Endothelial cell of umbilical vein (primary cell): ENCODE data around the gene MMP27. TPM values are rescaled to one million over a fixed set of nuclear protein-coding genes. Genes with fewer than 3 reads are reported as not detected.

ENCODE experiments used
- BruUV-seq: library from RNA; stranded (reverse); fragments of 400-500 nt; replicated peaks from 2 replicates; lab custom pipeline; 2021; lab: Mats Ljungman, UMichigan
- CTCF ChIA-PET: fragments of 300-600, 350-600 bp; sonication (Branson Sonifier 250); formaldehyde crosslinking; loops from one replicate; lab custom pipeline; 2021; ENCODE audit warnings: antibody characterized with exemption, inconsistent platforms; lab: Charles Lee
- POLR2A ChIA-PET: fragments of 300-600, 350-600 bp; sonication (Branson Sonifier 250); formaldehyde crosslinking; loops from one replicate; lab custom pipeline; 2021; ENCODE audit warnings: antibody characterized with exemption, inconsistent platforms; lab: Charles Lee
- DNase-seq: peaks from one replicate; pipeline ENCODE4 v3.0.0-alpha.2; 2011; ENCODE audit warnings: low read depth, low spot score
- FAIRE-seq: peaks from 2 replicates; lab custom pipeline; 2011; peaks lifted over from hg19 to GRCh38; lab: Jason Lieb, UNC
- H2AFZ ChIP-seq: 2 replicates; pipeline ENCODE4 v1.6.0; 2012; ENCODE audit warnings: low read depth, low read length, control low read depth, inconsistent platforms
- H3K27ac ChIP-seq: 2 replicates; pipeline ENCODE4 v1.5.1; 2011; ENCODE audit warnings: low read depth, mild to moderate bottlenecking, control low read depth, low read length, moderate library complexity; ENCODE audit not compliant: insufficient read depth
- H3K27me3 ChIP-seq, 2 experiments: 2 replicates each; pipeline versions ENCODE4 v1.6.0 to v1.6.1; 2011; ENCODE audit warnings: low read length in 2 of 2, mixed read lengths in 1 of 2; ENCODE audit not compliant: control insufficient read depth in 2 of 2, insufficient read depth in 2 of 2
- H3K36me3 ChIP-seq, 2 experiments: 2 replicates in 1 of 2; 3 replicates in 1 of 2; pipeline ENCODE4 v1.5.1; 2011; ENCODE audit warnings: low read length in 2 of 2, mild to moderate bottlenecking in 1 of 2, moderate library complexity in 1 of 2; ENCODE audit not compliant: control insufficient read depth in 2 of 2, insufficient read depth in 2 of 2; ENCODE audit errors: extremely low read depth in 1 of 2
- H3K4me1 ChIP-seq: 3 replicates; pipeline ENCODE4 v1.5.1; 2011; ENCODE audit warnings: mild to moderate bottlenecking, low read length; ENCODE audit not compliant: control insufficient read depth, insufficient read depth; ENCODE audit errors: extremely low read depth
- H3K4me2 ChIP-seq: 2 replicates; pipeline ENCODE4 v1.6.1; 2011; ENCODE audit warnings: low read length, control low read depth, mixed read lengths; ENCODE audit not compliant: insufficient read depth
- H3K4me3 ChIP-seq, 3 experiments: fragments of 200-600 bp in 1 of 3; sonication (generic), shearing (Covaris generic) in 1 of 3; replicated peaks in 1 of 3; 2 replicates each; pipeline ENCODE4 v1.5.1; 2011 to 2016; ENCODE audit warnings: control low read depth in 3 of 3, low read length in 3 of 3, mild to moderate bottlenecking in 2 of 3, inconsistent platforms in 1 of 3, low read depth in 1 of 3, moderate library complexity in 1 of 3; ENCODE audit not compliant: insufficient read depth in 1 of 3
- H3K79me2 ChIP-seq: 2 replicates; pipeline ENCODE4 v1.6.0; 2012; ENCODE audit warnings: low read length, inconsistent platforms; ENCODE audit not compliant: control insufficient read depth, insufficient read depth
- H3K9ac ChIP-seq: replicated peaks from 2 replicates; pipeline ENCODE3; 2011; ENCODE audit warnings: low read length, control low read depth; ENCODE audit not compliant: insufficient read depth; ENCODE audit errors: extremely low read depth
- H3K9me1 ChIP-seq: replicated peaks from 3 replicates; pipeline ENCODE4 v1.6.0; 2011; ENCODE audit warnings: mild to moderate bottlenecking, low read length; ENCODE audit not compliant: control insufficient read depth, insufficient read depth; ENCODE audit errors: extremely low read depth
- H3K9me3 ChIP-seq: replicated peaks from 2 replicates; pipeline ENCODE4 v1.5.1; 2012; ENCODE audit warnings: low read length, inconsistent platforms; ENCODE audit not compliant: control insufficient read depth, insufficient read depth
- H4K20me1 ChIP-seq: replicated peaks from 2 replicates; pipeline ENCODE3; 2011; ENCODE audit warnings: mild to moderate bottlenecking, low read length; ENCODE audit not compliant: control insufficient read depth, insufficient read depth; ENCODE audit errors: extremely low read depth
- EZH2 ChIP-seq: IDR thresholded peaks from 2 replicates; pipeline ENCODE4 v1.6.1; 2012; ENCODE audit warnings: borderline replicate concordance, low read depth, mild to moderate bottlenecking, moderate library complexity, low read length, inconsistent platforms; ENCODE audit not compliant: severe bottlenecking
- FOS ChIP-seq: IDR thresholded peaks from 2 replicates; pipeline ENCODE4 v1.6.1; 2011; ENCODE audit warnings: mild to moderate bottlenecking, low read length, moderate library complexity, borderline replicate concordance; ENCODE audit not compliant: insufficient read depth
- GATA2 ChIP-seq: IDR thresholded peaks from 2 replicates; pipeline ENCODE4 v1.7.0; 2011; ENCODE audit warnings: low read depth, mild to moderate bottlenecking, moderate library complexity, mixed read lengths, low read length; ENCODE audit not compliant: insufficient read length, insufficient read depth
- JUN ChIP-seq: IDR thresholded peaks from 2 replicates; pipeline ENCODE4 v1.6.1; 2011; ENCODE audit warnings: borderline replicate concordance, low read depth; ENCODE audit not compliant: insufficient read length, insufficient read depth
- MYC ChIP-seq: IDR thresholded peaks from one replicate; pipeline ENCODE4 v1.6.1; 2011; ENCODE audit warnings: mild to moderate bottlenecking, low read depth, low read length
- POLR2A ChIP-seq: IDR thresholded peaks from 2 replicates; pipeline ENCODE4 v1.6.1; 2012; ENCODE audit warnings: low read depth, mild to moderate bottlenecking, control low read depth, low read length
- POLR2AphosphoS5 ChIP-seq: IDR thresholded peaks from 2 replicates; pipeline ENCODE4 v1.6.1; 2012; ENCODE audit warnings: low read depth, mild to moderate bottlenecking, control low read depth, low read length, moderate library complexity; ENCODE audit not compliant: insufficient read depth
- dilution Hi-C: fragments of 300-500 bp; cut with MboI; formaldehyde crosslinking; loops from one replicate; pipeline ENCODE4 v1.15.0; 2019; ENCODE audit warnings: low sequenced_read_pairs; ENCODE audit not compliant: extremely low pct_ligation_motif_present
- intact Hi-C: fragments of 100-400 bp; cut with micrococcal nuclease; formaldehyde crosslinking; loops from one replicate; pipeline ENCODE4 v1.10.0; 2022
- polyA plus RNA-seq, 4 experiments: library from polyadenylated mRNA; depleted of rRNA in 3 of 4; stranded (reverse) in 3 of 4; unstranded in 1 of 4; fragments of >200 nt; gene quantifications; 2 replicates each; pipeline versions ENCODE4 v1.2.1 to v1.2.3, GENCODE V29; 2011 to 2012; ENCODE audit warnings: missing spikeins in 1 of 4
- total RNA-seq: library from RNA; stranded (reverse); gene quantifications from 2 replicates; pipeline ENCODE4 v1.2.3, GENCODE V29; 2021
- TF ChIP-seq, protein P1 (sequence below), 2 donors: IDR thresholded peaks; 1 replicate in 1 of 2; 2 replicates in 1 of 2; pipeline ENCODE4 v1.5.1; 2011; ENCODE audit warnings: low read length in 2 of 2, mild to moderate bottlenecking in 2 of 2, moderate library complexity in 2 of 2, control low read depth in 1 of 2, inconsistent platforms in 1 of 2, low read depth in 1 of 2; ENCODE audit not compliant: insufficient read depth in 1 of 2; ENCODE audit errors: extremely low read depth in 1 of 2
- TF ChIP-seq, protein P2 (sequence below): IDR thresholded peaks from 2 replicates; pipeline ENCODE4 v1.6.1; 2011; ENCODE audit not compliant: insufficient read depth, insufficient read length

MMP27 gene
- total and polyA plus RNA-seq, 2 donors (not counting 3 experiments of a cell fraction or from before 2014, with no cell fraction given): not detected

DNA sequence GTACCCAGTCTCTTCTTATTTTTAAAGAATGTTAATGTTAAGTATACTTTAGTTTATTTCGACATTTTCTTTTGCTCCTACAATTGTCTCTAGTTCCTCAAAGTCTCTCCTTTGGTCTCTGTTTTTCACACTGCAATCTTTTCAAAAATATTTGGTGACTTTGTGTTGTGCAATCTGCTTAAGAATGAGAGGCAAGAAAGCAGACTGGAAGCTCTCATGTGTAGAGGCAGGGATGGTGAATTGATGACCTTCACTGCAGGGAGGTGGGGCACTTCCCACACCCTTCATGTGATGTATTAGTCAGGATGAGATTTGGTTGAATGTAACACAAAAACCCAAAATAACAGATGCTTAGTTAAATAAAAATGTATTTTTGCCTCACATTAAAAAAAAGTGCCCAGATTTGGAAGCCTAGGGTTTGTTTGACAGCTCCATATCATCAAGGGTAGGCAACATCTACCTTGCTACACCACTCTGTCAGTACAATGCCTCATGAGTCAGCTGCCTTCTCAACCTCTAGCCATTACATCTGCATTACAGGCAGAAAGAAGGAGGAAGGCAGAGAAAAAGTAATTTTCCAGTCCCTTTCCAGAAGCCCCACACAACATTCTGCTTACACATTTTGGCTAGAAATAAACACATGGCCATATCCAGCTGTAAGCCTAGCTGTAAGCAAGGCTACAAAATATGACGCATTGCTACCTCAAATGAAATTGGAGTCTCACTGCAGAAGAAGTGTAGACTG is 3.8 kb upstream of the MMP27 start:
- Histone ChIP-seq H3K4me3 (no peak overlapping the region), H3K27ac (no peak overlapping the region), H2AFZ (no peak overlapping the region), H3K79me2 (no peaks in the 10 kb centered on the region), H3K4me2 (no peak overlapping the region), H3K4me1 (no peaks in the 10 kb centered on the region), H3K36me3 (no peaks in the 10 kb centered on the region), H3K9me1 (no peaks in the 10 kb centered on the region), H4K20me1 (no peaks in the 10 kb centered on the region), H3K9me3 (no peaks in the 10 kb centered on the region), H3K27me3 (peaks cover 4 to 5% of the 10 kb centered on the region in 2 experiments), H3K9ac (no peak overlapping the region)
- intact Hi-C loops (no loop called here), dilution Hi-C loops (no loop called here)
- FAIRE-seq: no peak
- BruUV-seq: no TSS peak
- ChIA-PET CTCF (interaction anchor here (1.4 to 1.6 kb wide), 2 partner anchors 24 to 43 kb away, joined by 3 to 4 read pairs; no protein-coding TSS in a partner anchor), POLR2A (no interaction called here)
- TF ChIP-seq POLR2AphosphoS5: no peak
- TF ChIP-seq GATA2: no peak
- TF ChIP-seq MYC: no peak
- TF ChIP-seq EZH2: no peak
- TF ChIP-seq JUN: no peak
- no peak for TF ChIP-seq POLR2A
- no peak for TF ChIP-seq FOS
- TF ChIP-seq, protein P1, sequence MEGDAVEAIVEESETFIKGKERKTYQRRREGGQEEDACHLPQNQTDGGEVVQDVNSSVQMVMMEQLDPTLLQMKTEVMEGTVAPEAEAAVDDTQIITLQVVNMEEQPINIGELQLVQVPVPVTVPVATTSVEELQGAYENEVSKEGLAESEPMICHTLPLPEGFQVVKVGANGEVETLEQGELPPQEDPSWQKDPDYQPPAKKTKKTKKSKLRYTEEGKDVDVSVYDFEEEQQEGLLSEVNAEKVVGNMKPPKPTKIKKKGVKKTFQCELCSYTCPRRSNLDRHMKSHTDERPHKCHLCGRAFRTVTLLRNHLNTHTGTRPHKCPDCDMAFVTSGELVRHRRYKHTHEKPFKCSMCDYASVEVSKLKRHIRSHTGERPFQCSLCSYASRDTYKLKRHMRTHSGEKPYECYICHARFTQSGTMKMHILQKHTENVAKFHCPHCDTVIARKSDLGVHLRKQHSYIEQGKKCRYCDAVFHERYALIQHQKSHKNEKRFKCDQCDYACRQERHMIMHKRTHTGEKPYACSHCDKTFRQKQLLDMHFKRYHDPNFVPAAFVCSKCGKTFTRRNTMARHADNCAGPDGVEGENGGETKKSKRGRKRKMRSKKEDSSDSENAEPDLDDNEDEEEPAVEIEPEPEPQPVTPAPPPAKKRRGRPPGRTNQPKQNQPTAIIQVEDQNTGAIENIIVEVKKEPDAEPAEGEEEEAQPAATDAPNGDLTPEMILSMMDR (IDR thresholded peaks at IDR 0.05; ENCODE audit: extremely low read depth in 1 of 2, insufficient read depth in 1 of 2, low read depth in 1 of 2, low read length in 2 of 2): no peak
- TF ChIP-seq, protein P2, sequence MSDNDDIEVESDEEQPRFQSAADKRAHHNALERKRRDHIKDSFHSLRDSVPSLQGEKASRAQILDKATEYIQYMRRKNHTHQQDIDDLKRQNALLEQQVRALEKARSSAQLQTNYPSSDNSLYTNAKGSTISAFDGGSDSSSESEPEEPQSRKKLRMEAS: no peak
- no peak for DNase-seq
